Neural progenitor cell (in vitro differentiated cells): ENCODE results near the gene JOSD1. TPM values are rescaled to one million over a fixed set of nuclear protein-coding genes. Genes with fewer than 3 reads are reported as not detected.
"Not testable (repeated sequence)": the region's sequence is repeated elsewhere in the genome, so short reads cannot be mapped to it uniquely, and the experiment has no call there.

Experiments used
- DNase-seq: peaks from one replicate; pipeline ENCODE4 v3.0.0-alpha.2; 2016; ENCODE audit warnings: low spot score
- H2AFZ ChIP-seq: fragments of 200-600 bp; sonication (generic); replicated peaks from 2 replicates; pipeline ENCODE4 v1.6.1; 2016; ENCODE audit warnings: antibody characterized with exemption
- H3F3A ChIP-seq: fragments of 200-600 bp; sonication (generic); 2 replicates; pipeline ENCODE4 v1.6.1; 2016; ENCODE audit warnings: antibody characterized with exemption, low read depth
- H3K27ac ChIP-seq: fragments of 200-600 bp; sonication (generic); 2 replicates; pipeline ENCODE4 v1.5.1; 2016; ENCODE audit warnings: mild to moderate bottlenecking
- H3K27me3 ChIP-seq: fragments of 200-600 bp; sonication (generic); 2 replicates; pipeline ENCODE4 v1.6.1; 2016; ENCODE audit warnings: mild to moderate bottlenecking, moderate library complexity
- H3K36me3 ChIP-seq: fragments of 200-600 bp; sonication (generic); 2 replicates; pipeline ENCODE4 v1.5.1; 2016
- H3K4me1 ChIP-seq: fragments of 200-600 bp; sonication (generic); 2 replicates; pipeline ENCODE4 v1.6.1; 2016; ENCODE audit warnings: mixed run types
- H3K4me2 ChIP-seq: fragments of 200-600 bp; sonication (generic); 2 replicates; pipeline ENCODE4 v1.6.1; 2016
- H3K4me3 ChIP-seq: fragments of 200-600 bp; sonication (generic); 2 replicates; pipeline ENCODE4 v1.5.1; 2016
- H3K79me2 ChIP-seq: fragments of 200-600 bp; sonication (generic); 2 replicates; pipeline ENCODE4 v1.6.1; 2016; ENCODE audit warnings: low read depth
- H3K9ac ChIP-seq: fragments of 200-600 bp; sonication (generic); 2 replicates; pipeline ENCODE4 v1.6.1; 2016
- H3K9me3 ChIP-seq: fragments of 200-600 bp; sonication (generic); 2 replicates; pipeline ENCODE4 v1.5.1; 2016; ENCODE audit warnings: low read depth
- H4K20me1 ChIP-seq: fragments of 200-600 bp; sonication (generic); 2 replicates; pipeline ENCODE4 v1.6.1; 2016; ENCODE audit warnings: low read depth
- H3K27ac Mint-ChIP-seq: 3 replicates; pipeline ENCODE4 v1.8.0; 2021; ENCODE audit warnings: mixed read lengths
- H3K27me3 Mint-ChIP-seq: 2 replicates; pipeline ENCODE4 v1.8.0; 2022; ENCODE audit warnings: low read depth, mild to moderate bottlenecking, inconsistent platforms, moderate library complexity, mixed read lengths; ENCODE audit not compliant: insufficient read depth
- H3K36me3 Mint-ChIP-seq: 3 replicates; pipeline ENCODE4 v1.8.0; 2021; ENCODE audit warnings: mixed read lengths
- H3K4me1 Mint-ChIP-seq: 3 replicates; pipeline ENCODE4 v1.8.0; 2021; ENCODE audit warnings: mixed read lengths
- H3K4me3 Mint-ChIP-seq: 3 replicates; pipeline ENCODE4 v1.8.0; 2021; ENCODE audit warnings: mild to moderate bottlenecking, moderate library complexity, mixed read lengths
- H3K9me3 Mint-ChIP-seq: 3 replicates; pipeline ENCODE4 v1.8.0; 2020; ENCODE audit warnings: mixed read lengths
- EZH2 ChIP-seq: fragments of 200-600 bp; sonication (generic); IDR thresholded peaks from 2 replicates; pipeline ENCODE4 v1.6.1; 2017; ENCODE audit warnings: antibody characterized with exemption, mild to moderate bottlenecking, moderate library complexity
- EZH2phosphoT487 ChIP-seq: fragments of 200-600 bp; sonication (generic); IDR thresholded peaks from 2 replicates; pipeline ENCODE4 v1.6.1; 2017; ENCODE audit warnings: antibody characterized with exemption
- total RNA-seq: library from RNA; depleted of rRNA; stranded (reverse); fragments of >200 nt; gene quantifications from 2 replicates; pipeline ENCODE4 v1.2.3, GENCODE V29; 2015; ENCODE audit warnings: low replicate concordance
- TF ChIP-seq, protein P1 (sequence below): fragments of 200-600 bp; sonication (generic); IDR thresholded peaks from 2 replicates; pipeline ENCODE4 v1.5.1; 2017; ENCODE audit warnings: antibody characterized with exemption, mild to moderate bottlenecking

The JOSD1 gene
- total RNA-seq, 1 donor from 2014 or later: 32.4 TPM

DNA sequence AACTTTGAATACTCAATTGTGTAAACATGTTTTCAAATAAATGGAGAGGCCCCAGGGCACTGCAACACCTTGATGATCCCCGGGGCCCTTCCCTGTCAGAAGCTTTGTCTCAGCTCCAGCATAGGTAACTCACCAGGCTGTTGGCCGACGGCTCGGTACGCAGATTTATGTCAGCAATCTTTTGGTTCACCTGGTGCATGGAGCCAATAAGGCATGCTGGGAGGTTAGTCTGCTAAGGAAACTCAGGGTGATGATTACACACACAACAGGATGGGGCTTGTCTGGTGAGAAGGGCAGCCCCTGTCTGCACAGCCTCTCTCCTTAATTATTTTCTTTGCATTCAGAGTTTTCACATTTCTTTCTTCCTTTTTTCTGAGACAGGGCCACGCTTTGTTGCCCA lies 55.3 kb downstream of the JOSD1 start:
- Histone ChIP-seq H3K4me3 (no peak overlapping the region), H2AFZ (no peak overlapping the region), H4K20me1 (no peaks in the 10 kb centered on the region), H3K4me1 (no peaks in the 10 kb centered on the region), H3F3A (no peaks in the 10 kb centered on the region), H3K9me3 (no peaks in the 10 kb centered on the region), H3K36me3 (no peaks in the 10 kb centered on the region), H3K27me3 (no peaks in the 10 kb centered on the region), H3K79me2 (no peaks in the 10 kb centered on the region), H3K9ac (no peak overlapping the region), H3K27ac (no peak overlapping the region), H3K4me2 (no peak overlapping the region)
- H3K9me3 Mint-ChIP-seq: no peaks in the 10 kb centered on the region
- no peak overlapping the region for H3K4me3 Mint-ChIP-seq
- no peak overlapping the region for H3K27ac Mint-ChIP-seq
- peaks cover 37% of the 10 kb centered on the region for H3K36me3 Mint-ChIP-seq
- TF ChIP-seq EZH2: no peak
- no peak for TF ChIP-seq EZH2phosphoT487
- TF ChIP-seq, protein P1, sequence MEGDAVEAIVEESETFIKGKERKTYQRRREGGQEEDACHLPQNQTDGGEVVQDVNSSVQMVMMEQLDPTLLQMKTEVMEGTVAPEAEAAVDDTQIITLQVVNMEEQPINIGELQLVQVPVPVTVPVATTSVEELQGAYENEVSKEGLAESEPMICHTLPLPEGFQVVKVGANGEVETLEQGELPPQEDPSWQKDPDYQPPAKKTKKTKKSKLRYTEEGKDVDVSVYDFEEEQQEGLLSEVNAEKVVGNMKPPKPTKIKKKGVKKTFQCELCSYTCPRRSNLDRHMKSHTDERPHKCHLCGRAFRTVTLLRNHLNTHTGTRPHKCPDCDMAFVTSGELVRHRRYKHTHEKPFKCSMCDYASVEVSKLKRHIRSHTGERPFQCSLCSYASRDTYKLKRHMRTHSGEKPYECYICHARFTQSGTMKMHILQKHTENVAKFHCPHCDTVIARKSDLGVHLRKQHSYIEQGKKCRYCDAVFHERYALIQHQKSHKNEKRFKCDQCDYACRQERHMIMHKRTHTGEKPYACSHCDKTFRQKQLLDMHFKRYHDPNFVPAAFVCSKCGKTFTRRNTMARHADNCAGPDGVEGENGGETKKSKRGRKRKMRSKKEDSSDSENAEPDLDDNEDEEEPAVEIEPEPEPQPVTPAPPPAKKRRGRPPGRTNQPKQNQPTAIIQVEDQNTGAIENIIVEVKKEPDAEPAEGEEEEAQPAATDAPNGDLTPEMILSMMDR: no peak
- no peak for DNase-seq
- H3K27me3 Mint-ChIP-seq: no peaks in the 10 kb centered on the region
- no peaks in the 10 kb centered on the region for H3K4me1 Mint-ChIP-seq

DNA sequence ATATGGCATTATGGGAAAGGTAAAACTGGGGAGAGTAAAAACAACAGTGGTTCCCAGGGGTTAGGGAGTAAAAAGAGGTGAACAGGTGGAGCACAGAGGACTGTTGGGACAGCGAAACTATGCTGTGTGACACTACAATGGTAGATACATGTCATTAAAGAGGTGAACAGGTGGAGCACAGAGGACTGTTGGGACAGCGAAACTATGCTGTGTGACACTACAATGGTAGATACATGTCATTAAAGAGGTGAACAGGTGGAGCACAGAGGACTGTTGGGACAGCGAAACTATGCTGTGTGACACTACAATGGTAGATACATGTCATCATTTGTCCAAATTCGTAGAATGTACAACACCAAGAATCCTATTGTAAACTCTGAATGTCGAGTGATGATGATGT lies 56.5 kb downstream of the JOSD1 start:
- not testable (repeated sequence) for H3K27me3 Mint-ChIP-seq, H2AFZ ChIP-seq, H3K4me1 Mint-ChIP-seq, H3K27me3 ChIP-seq, H3K79me2 ChIP-seq, H3K4me3 Mint-ChIP-seq, H3K27ac Mint-ChIP-seq, H3K9ac ChIP-seq, H3K4me1 ChIP-seq, H3K36me3 ChIP-seq, H4K20me1 ChIP-seq, DNase-seq, H3K4me3 ChIP-seq, H3F3A ChIP-seq, H3K9me3 Mint-ChIP-seq, H3K4me2 ChIP-seq, H3K27ac ChIP-seq, H3K9me3 ChIP-seq
- peaks cover 38% of the 10 kb centered on the region for H3K36me3 Mint-ChIP-seq

DNA sequence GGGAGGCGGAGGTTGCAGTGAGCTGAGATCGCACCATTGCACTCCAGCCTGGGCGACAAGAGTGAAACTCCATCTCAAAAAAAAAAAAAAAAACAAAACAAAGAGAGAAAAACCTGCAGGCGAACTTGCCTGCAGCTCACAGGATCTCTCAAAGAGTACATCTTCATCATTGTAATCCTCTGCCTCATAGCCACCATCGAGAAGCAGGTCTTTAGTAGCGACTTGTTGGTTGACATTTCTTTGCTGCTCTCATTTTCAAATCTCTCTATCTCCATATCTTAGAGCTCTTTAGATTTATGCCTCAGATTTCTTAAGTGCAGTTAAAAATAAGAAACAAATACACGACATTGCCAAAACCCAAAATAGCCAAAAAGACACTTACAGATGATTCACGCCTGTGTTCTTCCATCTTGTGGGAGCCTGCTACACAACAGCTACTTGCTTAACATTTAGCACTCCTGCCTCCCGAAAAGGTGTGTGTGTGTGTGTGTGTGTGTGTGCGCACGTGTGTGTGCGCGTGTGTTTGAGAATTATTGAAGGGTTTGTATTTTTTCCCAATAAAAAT lies 59.2 kb downstream of the JOSD1 start:
- H3K4me3 ChIP-seq: no peak overlapping the region
- H2AFZ ChIP-seq: no peak overlapping the region
- Mint-ChIP-seq H3K9me3 (no peaks in the 10 kb centered on the region), H3K4me1 (no peaks in the 10 kb centered on the region), H3K27ac (no peak overlapping the region), H3K4me3 (no peak overlapping the region), H3K27me3 (no peaks in the 10 kb centered on the region), H3K36me3 (peaks cover 29% of the 10 kb centered on the region)
- no peaks in the 10 kb centered on the region for H3K79me2 ChIP-seq
- no peaks in the 10 kb centered on the region for H3K4me1 ChIP-seq
- H3K9ac ChIP-seq: no peak overlapping the region
- no peaks in the 10 kb centered on the region for H3K36me3 ChIP-seq
- TF ChIP-seq EZH2 (no peak), EZH2phosphoT487 (no peak)
- TF ChIP-seq, protein P1: no peak
- H3K9me3 ChIP-seq: no peaks in the 10 kb centered on the region
- DNase-seq: no peak
- H3F3A ChIP-seq: no peaks in the 10 kb centered on the region
- no peak overlapping the region for H3K27ac ChIP-seq
- no peak overlapping the region for H3K4me2 ChIP-seq
- no peaks in the 10 kb centered on the region for H3K27me3 ChIP-seq
- H4K20me1 ChIP-seq: no peaks in the 10 kb centered on the region

DNA sequence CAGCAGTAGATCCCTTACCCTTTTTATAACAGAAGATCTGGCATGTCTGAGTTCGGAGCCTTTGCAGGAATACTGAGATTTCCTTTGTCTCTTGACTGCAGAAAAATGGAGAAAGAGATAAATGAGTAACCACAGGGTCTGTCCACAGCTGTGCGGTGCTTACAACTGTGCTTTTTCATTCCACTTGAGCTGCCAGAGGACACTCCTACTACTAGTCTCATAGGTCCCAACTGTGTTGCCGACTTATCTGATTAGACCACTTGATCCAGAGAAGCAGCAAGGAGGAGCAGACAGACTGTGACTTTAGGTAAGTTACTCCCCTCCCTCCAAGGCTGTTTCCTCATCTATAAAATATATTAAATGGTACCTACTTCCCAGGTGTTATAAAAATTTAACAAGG lies 62.0 kb downstream of the JOSD1 start:
- TF ChIP-seq EZH2phosphoT487: no peak
- no peak for TF ChIP-seq EZH2
- TF ChIP-seq, protein P1: no peak
- Histone ChIP-seq H3K36me3 (no peaks in the 10 kb centered on the region), H3K79me2 (no peaks in the 10 kb centered on the region), H3K27me3 (no peaks in the 10 kb centered on the region), H3K9me3 (no peaks in the 10 kb centered on the region), H3K4me1 (no peaks in the 10 kb centered on the region), H3F3A (no peaks in the 10 kb centered on the region), H3K4me3 (no peak overlapping the region), H3K9ac (no peak overlapping the region), H2AFZ (no peak overlapping the region), H3K4me2 (no peak overlapping the region), H3K27ac (no peak overlapping the region), H4K20me1 (no peaks in the 10 kb centered on the region)
- H3K27me3 Mint-ChIP-seq: no peaks in the 10 kb centered on the region
- peaks cover 31% of the 10 kb centered on the region for H3K36me3 Mint-ChIP-seq
- H3K27ac Mint-ChIP-seq: peak overlapping the region; percentile 13
- H3K4me1 Mint-ChIP-seq: no peaks in the 10 kb centered on the region
- H3K4me3 Mint-ChIP-seq: no peak overlapping the region
- no peak for DNase-seq
- H3K9me3 Mint-ChIP-seq: no peaks in the 10 kb centered on the region
